ENCODE data around the gene SNX2.

Gene SNX2

GRCh38 chr5:122780296-122780695 lies 5.4 kb downstream of the SNX2 start:
- Histone ChIP-seq H3K4me3 (ENCODE audit: low read depth, low read length) (no peak overlapping the region), H3K36me3 (replicated peaks) (no peaks in the 10 kb centered on the region), H3K27me3 (replicated peaks) (no peaks in the 10 kb centered on the region), H3K27ac (no peak overlapping the region)
- TF ChIP-seq, protein P1, sequence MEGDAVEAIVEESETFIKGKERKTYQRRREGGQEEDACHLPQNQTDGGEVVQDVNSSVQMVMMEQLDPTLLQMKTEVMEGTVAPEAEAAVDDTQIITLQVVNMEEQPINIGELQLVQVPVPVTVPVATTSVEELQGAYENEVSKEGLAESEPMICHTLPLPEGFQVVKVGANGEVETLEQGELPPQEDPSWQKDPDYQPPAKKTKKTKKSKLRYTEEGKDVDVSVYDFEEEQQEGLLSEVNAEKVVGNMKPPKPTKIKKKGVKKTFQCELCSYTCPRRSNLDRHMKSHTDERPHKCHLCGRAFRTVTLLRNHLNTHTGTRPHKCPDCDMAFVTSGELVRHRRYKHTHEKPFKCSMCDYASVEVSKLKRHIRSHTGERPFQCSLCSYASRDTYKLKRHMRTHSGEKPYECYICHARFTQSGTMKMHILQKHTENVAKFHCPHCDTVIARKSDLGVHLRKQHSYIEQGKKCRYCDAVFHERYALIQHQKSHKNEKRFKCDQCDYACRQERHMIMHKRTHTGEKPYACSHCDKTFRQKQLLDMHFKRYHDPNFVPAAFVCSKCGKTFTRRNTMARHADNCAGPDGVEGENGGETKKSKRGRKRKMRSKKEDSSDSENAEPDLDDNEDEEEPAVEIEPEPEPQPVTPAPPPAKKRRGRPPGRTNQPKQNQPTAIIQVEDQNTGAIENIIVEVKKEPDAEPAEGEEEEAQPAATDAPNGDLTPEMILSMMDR (IDR thresholded peaks at IDR 0.05; ENCODE audit: low read depth, low read length, missing control alignments): no peak
- no peak for DNase-seq
- in situ Hi-C loops (cut with HindIII; ENCODE audit: low pct_ligation_motif_present, low sequenced_read_pairs): no loop called here

GRCh38 chr5:122781465-122781864 lies 6.6 kb downstream of the SNX2 start:
- DNase-seq: no peak
- no peak overlapping the region for H3K27ac ChIP-seq
- TF ChIP-seq, protein P1 (IDR thresholded peaks at IDR 0.05; ENCODE audit: low read depth, low read length, missing control alignments): no peak
- no peaks in the 10 kb centered on the region for H3K27me3 ChIP-seq (replicated peaks)
- H3K4me3 ChIP-seq (ENCODE audit: low read depth, low read length): no peak overlapping the region
- in situ Hi-C loops (cut with HindIII; ENCODE audit: low pct_ligation_motif_present, low sequenced_read_pairs): no loop called here
- no peaks in the 10 kb centered on the region for H3K36me3 ChIP-seq (replicated peaks)

- H3K27me3 ChIP-seq (replicated peaks): no peaks in the 10 kb centered on the region
- no peak overlapping the region for H3K27ac ChIP-seq
- TF ChIP-seq, protein P1 (IDR thresholded peaks at IDR 0.05; ENCODE audit: low read depth, low read length, missing control alignments): no peak
- no peak for DNase-seq
- no peaks in the 10 kb centered on the region for H3K36me3 ChIP-seq (replicated peaks)
- no peak overlapping the region for H3K4me3 ChIP-seq (ENCODE audit: low read depth, low read length)
- in situ Hi-C loops (cut with HindIII; ENCODE audit: low pct_ligation_motif_present, low sequenced_read_pairs): no loop called here
These were observed 10.4 kb downstream of the SNX2 start for GRCh38 chr5:122785294-122785693.

DNA sequence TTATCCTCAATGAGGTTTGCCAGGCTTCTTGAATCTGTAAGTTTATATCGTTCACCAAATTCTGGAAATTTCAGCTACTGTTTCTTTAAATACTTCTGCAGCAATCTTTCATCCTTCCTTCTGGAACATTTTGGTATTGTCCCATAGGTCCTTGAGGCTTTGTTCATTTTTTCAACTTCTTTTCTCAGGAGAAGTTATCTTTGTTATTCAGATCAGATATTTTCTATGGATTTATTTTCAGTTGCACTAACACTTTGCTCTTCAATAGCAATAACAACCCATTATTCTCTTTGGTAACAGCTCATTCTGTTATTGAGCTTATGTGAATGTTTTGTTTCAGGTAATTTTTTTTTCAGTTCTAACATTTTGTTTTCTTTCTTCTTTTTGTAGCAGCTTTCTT lies 13.5 kb downstream of the SNX2 start:
- in situ Hi-C loops (cut with HindIII; ENCODE audit: low pct_ligation_motif_present, low sequenced_read_pairs): no loop called here
- H3K27me3 ChIP-seq (replicated peaks): no peaks in the 10 kb centered on the region
- no peaks in the 10 kb centered on the region for H3K36me3 ChIP-seq (replicated peaks)
- DNase-seq: no peak
- TF ChIP-seq, protein P1 (IDR thresholded peaks at IDR 0.05; ENCODE audit: low read depth, low read length, missing control alignments): no peak
- no peak overlapping the region for H3K4me3 ChIP-seq (ENCODE audit: low read depth, low read length)
- H3K27ac ChIP-seq: no peak overlapping the region

DNA sequence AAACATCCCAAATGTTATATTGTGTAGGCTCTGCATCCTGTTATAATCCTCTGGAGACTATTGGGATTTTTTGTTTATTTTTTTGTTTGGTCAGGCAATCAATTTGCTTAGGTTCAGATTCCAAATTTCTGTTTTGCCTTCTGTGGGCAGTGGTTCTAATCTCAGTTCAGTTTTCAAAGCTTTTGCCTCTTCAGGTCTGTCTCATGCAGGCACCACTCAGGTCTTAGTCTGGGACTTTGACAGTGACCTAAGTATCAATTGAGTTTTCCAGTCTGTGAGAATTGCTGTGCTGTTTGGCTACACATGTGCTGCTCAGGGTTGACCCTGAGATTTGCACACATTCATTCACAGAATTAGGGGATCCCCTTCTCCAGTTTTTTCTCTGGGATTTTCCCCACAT lies 14.1 kb downstream of the SNX2 start:
- no peak for DNase-seq
- Histone ChIP-seq H3K27me3 (replicated peaks) (no peaks in the 10 kb centered on the region), H3K36me3 (replicated peaks) (no peaks in the 10 kb centered on the region), H3K4me3 (ENCODE audit: low read depth, low read length) (no peak overlapping the region), H3K27ac (no peak overlapping the region)
- TF ChIP-seq, protein P1 (IDR thresholded peaks at IDR 0.05; ENCODE audit: low read depth, low read length, missing control alignments): no peak
- in situ Hi-C loops (cut with HindIII; ENCODE audit: low pct_ligation_motif_present, low sequenced_read_pairs): no loop called here

DNA sequence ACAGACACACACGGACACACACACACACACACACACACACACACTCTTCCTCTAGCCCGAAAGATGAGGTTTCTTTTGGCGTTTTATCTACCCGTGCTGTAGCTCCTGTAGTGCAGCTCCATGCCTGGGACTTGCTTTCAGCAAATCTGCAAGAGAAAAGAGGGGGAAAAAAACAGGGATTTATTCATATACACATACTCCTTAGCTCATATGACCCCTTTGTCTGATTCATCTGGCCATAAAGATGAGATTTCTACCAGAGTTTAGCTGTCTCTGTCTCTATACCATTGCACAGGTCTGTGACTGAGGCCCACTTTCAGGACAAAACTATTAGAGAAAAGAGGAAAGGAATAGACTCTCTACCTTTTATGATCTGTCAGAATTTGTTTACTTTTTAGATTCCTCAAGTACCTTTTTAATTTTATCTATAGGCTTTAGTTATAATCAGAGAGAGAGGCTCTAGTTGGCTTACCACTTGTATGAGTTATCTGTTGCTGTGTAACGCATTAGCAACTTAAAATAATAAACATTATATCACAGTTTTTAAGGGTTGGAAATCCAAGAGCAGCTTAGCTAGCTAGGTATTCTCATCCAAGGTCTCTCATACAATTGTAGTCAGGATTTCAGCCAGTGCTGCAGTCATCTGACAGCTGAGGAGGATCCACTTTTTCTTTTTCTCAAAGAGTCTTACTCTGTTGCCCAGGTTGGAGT lies 14.7 kb downstream of the SNX2 start:
- no peak for DNase-seq
- Histone ChIP-seq H3K36me3 (replicated peaks) (no peaks in the 10 kb centered on the region), H3K27ac (no peak overlapping the region)

More for the DNA sequence above, 14.7 kb downstream of the SNX2 start:
- Histone ChIP-seq H3K27me3 (replicated peaks) (no peaks in the 10 kb centered on the region), H3K4me3 (ENCODE audit: low read depth, low read length) (no peak overlapping the region)
- TF ChIP-seq, protein P1 (IDR thresholded peaks at IDR 0.05; ENCODE audit: low read depth, low read length, missing control alignments): no peak
- in situ Hi-C loops (cut with HindIII; ENCODE audit: low pct_ligation_motif_present, low sequenced_read_pairs): no loop called here

Data from brain microvascular endothelial cell (primary cell).